ENCODE data around the gene ZNF280A. TPM values are rescaled to one million over a fixed set of nuclear protein-coding genes. Genes with fewer than 3 reads are reported as not detected.
A peak's percentile ranks its signal among the peaks of the same experiment; 100 is the strongest.
"Not testable (repeated sequence)": the region's sequence is repeated elsewhere in the genome, so short reads cannot be mapped to it uniquely, and the experiment has no call there.

The ZNF280A gene
- total RNA-seq, 3 donors from 2014 or later, result not detected

GRCh38 chr22:22532547-22533071, 12.5 kb upstream of the ZNF280A start:
- H3K4me3 Mint-ChIP-seq; H3K9me3 Mint-ChIP-seq; H3K36me3 Mint-ChIP-seq (ENCODE audit: insufficient read depth); H3K4me1 Mint-ChIP-seq (ENCODE audit: low read depth); ATAC-seq; DNase-seq: not testable (repeated sequence)
- peaks cover 13% of the 10 kb centered on the region for H3K27me3 Mint-ChIP-seq (ENCODE audit: low read depth)

- H3K36me3 Mint-ChIP-seq (ENCODE audit: insufficient read depth), result no peaks in the 10 kb centered on the region
- no peaks in the 10 kb centered on the region for H3K9me3 Mint-ChIP-seq
- DNase-seq (no peak), ATAC-seq (no peak)
- no peak overlapping the region for H3K4me3 Mint-ChIP-seq
- H3K27me3 Mint-ChIP-seq (ENCODE audit: low read depth), result peaks cover 15% of the 10 kb centered on the region
- no peaks in the 10 kb centered on the region for H3K4me1 Mint-ChIP-seq (ENCODE audit: low read depth)
These were observed 11.9 kb upstream of the ZNF280A start for GRCh38 chr22:22531770-22532546.

- H3K4me1 Mint-ChIP-seq (ENCODE audit: low read depth), result no peaks in the 10 kb centered on the region
- H3K9me3 Mint-ChIP-seq, result no peaks in the 10 kb centered on the region
These were observed 8.7 kb upstream of the ZNF280A start for GRCh38 chr22:22528780-22529179.

GRCh38 chr22:22527312-22527711, 7.2 kb upstream of the ZNF280A start:
- H3K27me3 Mint-ChIP-seq (ENCODE audit: low read depth), result peaks cover 16% of the 10 kb centered on the region
- no peak overlapping the region for H3K4me3 Mint-ChIP-seq
- DNase-seq (no peak), ATAC-seq (peak in 1 of 2 donors; percentile 18)
- no peaks in the 10 kb centered on the region for H3K4me1 Mint-ChIP-seq (ENCODE audit: low read depth)
- no peaks in the 10 kb centered on the region for H3K9me3 Mint-ChIP-seq
- H3K36me3 Mint-ChIP-seq (ENCODE audit: insufficient read depth), result no peaks in the 10 kb centered on the region

More at GRCh38 chr22:22528780-22529179, 8.7 kb upstream of the ZNF280A start:
- peaks cover 12% of the 10 kb centered on the region for H3K27me3 Mint-ChIP-seq (ENCODE audit: low read depth)
- DNase-seq (no peak), ATAC-seq (no peak)
- H3K4me3 Mint-ChIP-seq, result no peak overlapping the region
- no peaks in the 10 kb centered on the region for H3K36me3 Mint-ChIP-seq (ENCODE audit: insufficient read depth)

GRCh38 chr22:22526125-22526912, 6.2 kb upstream of the ZNF280A start:
- Mint-ChIP-seq H3K9me3 (no peaks in the 10 kb centered on the region), H3K27me3 (ENCODE audit: low read depth) (peaks cover 16% of the 10 kb centered on the region), H3K4me1 (ENCODE audit: low read depth) (no peaks in the 10 kb centered on the region), H3K4me3 (no peak overlapping the region), H3K36me3 (ENCODE audit: insufficient read depth) (no peaks in the 10 kb centered on the region)
- ATAC-seq (no peak), DNase-seq (no peak)

- Mint-ChIP-seq H3K4me1 (ENCODE audit: low read depth) (no peaks in the 10 kb centered on the region), H3K36me3 (ENCODE audit: insufficient read depth) (no peaks in the 10 kb centered on the region)
These were observed 3.4 kb upstream of the ZNF280A start for GRCh38 chr22:22523494-22523893.

GRCh38 chr22:22521631-22522030, 1.6 kb upstream of the ZNF280A start:
- Mint-ChIP-seq H3K27me3 (ENCODE audit: low read depth) (peaks cover 16% of the 10 kb centered on the region), H3K9me3 (no peaks in the 10 kb centered on the region), H3K36me3 (ENCODE audit: insufficient read depth) (no peaks in the 10 kb centered on the region), H3K4me1 (ENCODE audit: low read depth) (no peaks in the 10 kb centered on the region), H3K4me3 (no peak overlapping the region)
- no peak for ATAC-seq
- no peak for DNase-seq

More at GRCh38 chr22:22523494-22523893, 3.4 kb upstream of the ZNF280A start:
- ATAC-seq (no peak), DNase-seq (no peak)
- no peak overlapping the region for H3K4me3 Mint-ChIP-seq
- H3K27me3 Mint-ChIP-seq (ENCODE audit: low read depth), result peaks cover 19% of the 10 kb centered on the region
- H3K9me3 Mint-ChIP-seq, result no peaks in the 10 kb centered on the region

GRCh38 chr22:22520667-22521602, 865 bp upstream of the ZNF280A start:
- no peaks in the 10 kb centered on the region for H3K9me3 Mint-ChIP-seq
- peaks cover 16% of the 10 kb centered on the region for H3K27me3 Mint-ChIP-seq (ENCODE audit: low read depth)
- no peak for ATAC-seq

GRCh38 chr22:22519591-22519990, 479 bp downstream of the ZNF280A start:
- no peak for DNase-seq
- Mint-ChIP-seq H3K27me3 (ENCODE audit: low read depth) (peaks cover 26% of the 10 kb centered on the region), H3K9me3 (no peaks in the 10 kb centered on the region)

More at GRCh38 chr22:22520667-22521602, 865 bp upstream of the ZNF280A start:
- Mint-ChIP-seq H3K36me3 (ENCODE audit: insufficient read depth) (no peaks in the 10 kb centered on the region), H3K4me3 (no peak overlapping the region), H3K4me1 (ENCODE audit: low read depth) (no peaks in the 10 kb centered on the region)
- no peak for DNase-seq

GRCh38 chr22:22516992-22517391, 3.1 kb downstream of the ZNF280A start:
- Mint-ChIP-seq H3K36me3 (ENCODE audit: insufficient read depth) (no peaks in the 10 kb centered on the region), H3K4me3 (no peak overlapping the region), H3K4me1 (ENCODE audit: low read depth) (no peaks in the 10 kb centered on the region), H3K27me3 (ENCODE audit: low read depth) (peaks cover 28% of the 10 kb centered on the region), H3K9me3 (no peaks in the 10 kb centered on the region)
- ATAC-seq, result no peak
- DNase-seq, result no peak

More at GRCh38 chr22:22519591-22519990, 479 bp downstream of the ZNF280A start:
- Mint-ChIP-seq H3K36me3 (ENCODE audit: insufficient read depth) (no peaks in the 10 kb centered on the region), H3K4me1 (ENCODE audit: low read depth) (no peaks in the 10 kb centered on the region), H3K4me3 (no peak overlapping the region)
- ATAC-seq, result no peak

GRCh38 chr22:22515890-22516289, 4.2 kb downstream of the ZNF280A start:
- DNase-seq (no peak), ATAC-seq (no peak)
- Mint-ChIP-seq H3K27me3 (ENCODE audit: low read depth) (peaks cover 28% of the 10 kb centered on the region), H3K4me3 (no peak overlapping the region), H3K9me3 (no peaks in the 10 kb centered on the region), H3K4me1 (ENCODE audit: low read depth) (no peaks in the 10 kb centered on the region), H3K36me3 (ENCODE audit: insufficient read depth) (no peaks in the 10 kb centered on the region)

GRCh38 chr22:22514431-22514830, 5.6 kb downstream of the ZNF280A start:
- not testable (repeated sequence) for ATAC-seq; H3K4me3 Mint-ChIP-seq; DNase-seq; H3K36me3 Mint-ChIP-seq (ENCODE audit: insufficient read depth); H3K4me1 Mint-ChIP-seq (ENCODE audit: low read depth); H3K9me3 Mint-ChIP-seq
- peaks cover 21% of the 10 kb centered on the region for H3K27me3 Mint-ChIP-seq (ENCODE audit: low read depth)

- H3K4me1 Mint-ChIP-seq (ENCODE audit: low read depth), result no peaks in the 10 kb centered on the region
- H3K27me3 Mint-ChIP-seq (ENCODE audit: low read depth), result peaks cover 20% of the 10 kb centered on the region
- no peak for DNase-seq
- no peak for ATAC-seq
- no peak overlapping the region for H3K4me3 Mint-ChIP-seq
- no peaks in the 10 kb centered on the region for H3K36me3 Mint-ChIP-seq (ENCODE audit: insufficient read depth)
- no peaks in the 10 kb centered on the region for H3K9me3 Mint-ChIP-seq
These were observed 6.5 kb downstream of the ZNF280A start for GRCh38 chr22:22513619-22514018.

GRCh38 chr22:22512951-22513350, 7.1 kb downstream of the ZNF280A start:
- Mint-ChIP-seq H3K9me3 (no peaks in the 10 kb centered on the region), H3K4me1 (ENCODE audit: low read depth) (peaks cover 1% of the 10 kb centered on the region), H3K36me3 (ENCODE audit: insufficient read depth) (no peaks in the 10 kb centered on the region), H3K4me3 (no peak overlapping the region), H3K27me3 (ENCODE audit: low read depth) (peaks cover 20% of the 10 kb centered on the region)
- ATAC-seq, result no peak
- DNase-seq, result no peak

Data from activated T-cell treated with anti-CD3 and anti-CD28 coated beads, Interleukin-2, amount 50 U/mL, for 4 hours (primary cell).